Measurements from ENCODE around the gene DLGAP1.

Gene DLGAP1

DNA sequence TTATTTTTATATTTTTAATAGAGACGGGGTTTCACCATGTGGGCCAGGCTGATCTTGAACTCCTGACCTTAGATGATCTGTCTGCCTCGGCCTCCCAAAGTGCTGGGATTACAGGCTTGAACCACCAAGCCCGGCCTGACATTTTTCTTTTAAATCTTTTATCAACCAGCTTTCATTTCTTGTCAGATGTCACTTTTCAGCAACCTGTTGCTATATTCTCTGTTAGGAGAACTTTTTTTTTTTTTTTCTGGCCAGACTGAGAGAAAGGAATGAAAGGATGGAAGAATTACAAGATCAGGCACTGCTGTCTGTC, 858.8 kb downstream of the DLGAP1 start:
- H3K27me3 ChIP-seq (replicated peaks; ENCODE audit: control insufficient read depth, insufficient read depth, low read length): no peaks in the 10 kb centered on the region
- TF ChIP-seq, protein P1, sequence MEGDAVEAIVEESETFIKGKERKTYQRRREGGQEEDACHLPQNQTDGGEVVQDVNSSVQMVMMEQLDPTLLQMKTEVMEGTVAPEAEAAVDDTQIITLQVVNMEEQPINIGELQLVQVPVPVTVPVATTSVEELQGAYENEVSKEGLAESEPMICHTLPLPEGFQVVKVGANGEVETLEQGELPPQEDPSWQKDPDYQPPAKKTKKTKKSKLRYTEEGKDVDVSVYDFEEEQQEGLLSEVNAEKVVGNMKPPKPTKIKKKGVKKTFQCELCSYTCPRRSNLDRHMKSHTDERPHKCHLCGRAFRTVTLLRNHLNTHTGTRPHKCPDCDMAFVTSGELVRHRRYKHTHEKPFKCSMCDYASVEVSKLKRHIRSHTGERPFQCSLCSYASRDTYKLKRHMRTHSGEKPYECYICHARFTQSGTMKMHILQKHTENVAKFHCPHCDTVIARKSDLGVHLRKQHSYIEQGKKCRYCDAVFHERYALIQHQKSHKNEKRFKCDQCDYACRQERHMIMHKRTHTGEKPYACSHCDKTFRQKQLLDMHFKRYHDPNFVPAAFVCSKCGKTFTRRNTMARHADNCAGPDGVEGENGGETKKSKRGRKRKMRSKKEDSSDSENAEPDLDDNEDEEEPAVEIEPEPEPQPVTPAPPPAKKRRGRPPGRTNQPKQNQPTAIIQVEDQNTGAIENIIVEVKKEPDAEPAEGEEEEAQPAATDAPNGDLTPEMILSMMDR (IDR thresholded peaks at IDR 0.05; ENCODE audit: insufficient read depth, low read length, poor library complexity, severe bottlenecking): no peak
- no peaks in the 10 kb centered on the region for H3K36me3 ChIP-seq (ENCODE audit: control insufficient read depth, insufficient read depth, low read length)
- H3K4me3 ChIP-seq (replicated peaks; ENCODE audit: low read depth, low read length): peak overlapping the region; percentile 29
- DNase-seq (ENCODE audit: extremely low read depth, insufficient read length): no peak

DNA sequence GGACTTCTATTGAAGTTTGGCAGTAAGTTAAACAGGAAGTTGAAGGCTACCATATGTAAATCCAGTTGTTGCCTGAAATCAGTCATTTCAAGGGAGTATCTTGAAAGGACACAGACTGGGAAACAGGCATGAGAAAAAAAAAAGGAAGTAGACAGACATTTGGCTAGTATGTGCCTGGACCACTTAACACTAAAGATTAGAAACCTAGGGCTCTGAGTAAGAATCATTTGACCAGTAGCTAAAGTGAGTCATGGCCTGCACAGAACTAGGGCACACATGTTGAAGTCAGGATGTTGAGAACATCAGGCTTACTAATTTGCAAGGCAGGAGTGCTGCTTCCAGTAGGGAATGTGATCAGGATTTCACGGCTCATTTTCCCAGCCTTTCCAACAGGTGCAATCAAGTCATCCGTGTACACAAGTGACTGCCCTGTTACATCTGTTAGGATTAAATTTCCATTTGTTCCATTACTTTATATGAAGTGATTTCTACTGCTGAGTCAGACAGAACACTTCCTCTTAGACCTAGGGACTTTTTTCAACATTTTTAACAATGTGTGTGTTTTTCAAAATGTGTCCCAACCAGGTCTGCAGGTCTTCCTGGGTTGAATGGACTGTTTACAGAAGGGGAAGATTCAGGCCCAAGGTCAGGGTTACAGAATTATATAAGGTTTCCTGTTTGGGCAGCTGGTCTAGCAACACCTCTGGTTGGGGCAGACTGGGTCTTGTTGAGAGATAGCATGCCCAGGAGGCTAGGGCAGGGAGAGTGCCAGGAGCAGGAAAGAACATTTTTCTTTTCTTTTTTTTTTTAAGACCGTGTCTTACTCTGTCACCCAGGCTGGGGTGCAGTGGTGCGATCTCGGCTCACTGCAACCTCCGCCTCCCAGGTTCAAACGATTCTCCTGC, 859.5 kb downstream of the DLGAP1 start:
- Histone ChIP-seq H3K4me3 (replicated peaks; ENCODE audit: low read depth, low read length) (peak overlapping the region; percentile 13), H3K27me3 (replicated peaks; ENCODE audit: control insufficient read depth, insufficient read depth, low read length) (no peaks in the 10 kb centered on the region), H3K36me3 (ENCODE audit: control insufficient read depth, insufficient read depth, low read length) (no peaks in the 10 kb centered on the region)
- peak; percentile 64 for DNase-seq (ENCODE audit: extremely low read depth, insufficient read length)
- TF ChIP-seq, protein P1 (IDR thresholded peaks at IDR 0.05; ENCODE audit: insufficient read depth, low read length, poor library complexity, severe bottlenecking): no peak

DNA sequence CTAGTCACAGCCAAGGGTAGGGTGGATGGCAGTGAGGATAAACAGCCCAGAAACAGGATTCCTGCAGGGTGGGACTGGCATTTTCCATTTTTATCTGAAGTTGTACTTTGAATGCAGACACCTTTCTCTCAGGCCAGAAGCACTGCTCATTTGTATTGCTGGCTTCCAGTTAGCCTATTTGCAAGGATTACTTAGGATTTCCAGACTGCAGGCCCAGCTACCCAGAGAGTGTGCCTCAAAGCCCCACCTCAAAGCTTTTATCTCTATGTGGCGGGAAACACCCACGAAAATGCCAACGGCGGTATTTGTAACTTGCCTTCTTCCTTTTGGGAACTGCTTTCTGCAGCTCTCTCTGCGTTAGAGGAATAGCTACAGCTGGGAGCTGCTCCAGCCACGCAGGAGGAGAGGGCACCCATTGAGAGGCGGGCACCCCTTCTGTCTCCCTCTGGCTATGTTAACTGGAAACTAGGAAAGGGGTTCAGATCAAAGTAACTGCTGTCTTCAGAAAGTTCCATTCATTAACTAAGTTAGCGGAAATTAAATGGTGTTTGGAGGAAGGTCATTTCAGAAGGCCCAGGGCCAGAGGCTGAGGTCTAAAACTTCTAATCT, 860.2 kb downstream of the DLGAP1 start:
- H3K27me3 ChIP-seq (replicated peaks; ENCODE audit: control insufficient read depth, insufficient read depth, low read length): no peaks in the 10 kb centered on the region
- no peak for DNase-seq (ENCODE audit: extremely low read depth, insufficient read length)
- no peaks in the 10 kb centered on the region for H3K36me3 ChIP-seq (ENCODE audit: control insufficient read depth, insufficient read depth, low read length)
- TF ChIP-seq, protein P1 (IDR thresholded peaks at IDR 0.05; ENCODE audit: insufficient read depth, low read length, poor library complexity, severe bottlenecking): no peak
- H3K4me3 ChIP-seq (replicated peaks; ENCODE audit: low read depth, low read length): peak overlapping the region; percentile 44

DNA sequence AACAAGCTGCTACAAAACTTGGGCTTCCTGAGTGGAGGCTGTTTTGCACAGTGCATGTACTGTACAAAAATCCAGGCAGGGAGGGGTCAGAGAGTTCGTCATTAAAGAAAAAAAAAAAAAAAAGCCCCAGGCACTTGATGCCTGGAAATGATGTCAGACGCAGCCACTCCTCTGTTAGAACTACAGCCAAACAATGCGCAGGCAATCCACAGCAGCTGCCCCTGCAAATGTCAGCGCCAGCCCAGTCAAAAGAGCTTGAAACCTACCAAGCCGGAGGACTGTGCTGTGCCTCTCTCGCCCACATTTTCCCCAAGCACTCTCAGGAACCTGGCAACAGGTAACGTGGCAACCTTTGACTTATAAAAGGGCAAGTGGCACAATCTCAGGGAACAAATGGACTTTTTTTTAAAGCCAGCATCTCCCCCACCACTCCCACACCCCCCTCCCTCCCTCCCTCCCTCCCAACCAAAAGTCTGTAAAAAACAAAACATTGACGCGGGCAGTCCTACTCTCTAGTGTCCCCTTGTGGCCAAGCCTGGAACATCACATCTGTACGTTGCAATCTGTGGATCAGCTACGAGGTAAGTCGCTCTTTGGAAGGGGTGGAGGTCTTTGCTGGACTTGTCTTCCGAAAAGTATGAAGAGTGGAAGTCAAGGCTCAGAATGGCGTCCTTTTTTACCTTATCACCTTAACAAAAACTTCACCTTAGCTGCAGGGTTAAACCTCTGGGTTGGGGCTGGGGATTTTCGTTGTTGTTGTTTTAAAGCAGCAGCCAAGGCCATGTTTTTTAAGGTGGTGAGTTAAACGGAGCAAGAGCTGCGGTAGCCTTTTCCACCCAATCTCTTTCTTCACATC, 861.0 kb downstream of the DLGAP1 start:
- DNase-seq (ENCODE audit: extremely low read depth, insufficient read length): peak; percentile 80
- peak overlapping the region; percentile 47 for H3K4me3 ChIP-seq (replicated peaks; ENCODE audit: low read depth, low read length)
- H3K27me3 ChIP-seq (replicated peaks; ENCODE audit: control insufficient read depth, insufficient read depth, low read length): no peaks in the 10 kb centered on the region
- H3K36me3 ChIP-seq (ENCODE audit: control insufficient read depth, insufficient read depth, low read length): no peaks in the 10 kb centered on the region
- TF ChIP-seq, protein P1 (IDR thresholded peaks at IDR 0.05; ENCODE audit: insufficient read depth, low read length, poor library complexity, severe bottlenecking): peak; percentile 94

DNA sequence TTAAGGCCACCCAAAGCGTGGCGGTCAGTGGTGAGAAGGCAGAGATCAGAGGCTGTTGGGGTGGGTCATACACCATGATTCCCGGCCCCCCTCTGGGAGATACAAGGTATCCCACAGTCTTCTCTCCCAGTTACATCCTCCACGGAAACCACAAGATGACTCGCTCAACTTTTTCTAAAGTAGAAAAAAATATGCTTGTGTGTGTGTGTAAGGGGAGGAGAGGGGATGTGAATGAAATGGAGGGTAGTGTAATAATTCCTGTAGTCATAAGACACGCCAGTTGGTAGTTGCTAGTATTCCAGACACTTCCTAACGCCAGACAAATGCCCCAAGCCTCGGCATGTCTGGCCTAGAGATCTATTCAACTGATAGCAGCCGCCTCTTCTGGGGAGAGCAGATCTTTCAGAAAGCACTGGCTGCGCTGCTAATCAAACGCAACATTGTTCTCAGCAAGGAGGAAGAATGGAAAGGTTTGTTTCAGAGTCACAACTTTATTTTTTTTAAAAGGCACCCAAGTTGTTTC, 861.7 kb downstream of the DLGAP1 start:
- TF ChIP-seq, protein P1 (IDR thresholded peaks at IDR 0.05; ENCODE audit: insufficient read depth, low read length, poor library complexity, severe bottlenecking): no peak
- Histone ChIP-seq H3K27me3 (replicated peaks; ENCODE audit: control insufficient read depth, insufficient read depth, low read length) (no peaks in the 10 kb centered on the region), H3K36me3 (ENCODE audit: control insufficient read depth, insufficient read depth, low read length) (no peaks in the 10 kb centered on the region), H3K4me3 (replicated peaks; ENCODE audit: low read depth, low read length) (peak overlapping the region; percentile 47)
- DNase-seq (ENCODE audit: extremely low read depth, insufficient read length): no peak

Measured in GM06990 (cell line).